K562 (cell line): ENCODE results near the gene CZIB. TPM values are rescaled to one million over a fixed set of nuclear protein-coding genes. Genes with fewer than 3 reads are reported as not detected.
A peak's percentile ranks its signal among the peaks of the same experiment; 100 is the strongest.

Experiments used
- JUND ChIP-seq, 2 experiments: IDR thresholded peaks; 2 replicates in 1 of 2; 3 replicates in 1 of 2; pipeline ENCODE4 v1.6.1; 2011; ENCODE audit warnings: borderline replicate concordance in 2 of 2, low read depth in 2 of 2, low read length in 2 of 2, improper control_type of control experiment in 1 of 2, missing biosample characterization in 1 of 2, missing genetic modification characterization in 1 of 2, missing genetic modification reagents in 1 of 2
- KLF16 ChIP-seq: IDR thresholded peaks from 2 replicates; pipeline ENCODE4 v1.6.1; 2016; ENCODE audit warnings: antibody characterized with exemption
- LCOR ChIP-seq: sonication (generic); formaldehyde crosslinking; IDR thresholded peaks from 2 replicates; pipeline ENCODE4 v1.8.0; 2022; ENCODE audit warnings: mild to moderate bottlenecking, missing genetic modification reagents
- RBBP5 ChIP-seq: fragments of 200-600 bp; sonication (generic); IDR thresholded peaks from 2 replicates; pipeline ENCODE4 v1.6.1; 2012; ENCODE audit warnings: borderline replicate concordance, mild to moderate bottlenecking, low read length, control low read depth, inconsistent platforms; ENCODE audit not compliant: insufficient read depth, poor library complexity, severe bottlenecking
- SAP30 ChIP-seq: fragments of 200-600 bp; sonication (generic); IDR thresholded peaks from 2 replicates; pipeline ENCODE4 v1.6.1; 2012; ENCODE audit warnings: borderline replicate concordance, low read depth, mild to moderate bottlenecking, moderate library complexity, low read length, control low read depth, inconsistent platforms; ENCODE audit not compliant: insufficient read depth, poor library complexity, severe bottlenecking
- TAL1 ChIP-seq: fragments of 450-650 bp; IDR thresholded peaks from 2 replicates; pipeline ENCODE4 v1.6.1; 2016; ENCODE audit warnings: mild to moderate bottlenecking
- TCFL5 ChIP-seq: fragments of 250-450 bp; sonication (Bioruptor Pico); conservative IDR thresholded peaks from 2 replicates; pipeline ENCODE4 v1.6.1; 2021; ENCODE audit warnings: mild to moderate bottlenecking, moderate library complexity, matching md5 sums
- U2AF2 ChIP-seq: fragments of 200-400 bp; formaldehyde crosslinking; optimal IDR thresholded peaks from 2 replicates; pipeline ENCODE3; 2017; ENCODE audit warnings: low read depth, mild to moderate bottlenecking, low read length
- ZFP30 ChIP-seq: fragments of 250-450 bp; sonication (Bioruptor Pico); IDR thresholded peaks from 2 replicates; pipeline ENCODE4 v1.8.0; 2022; ENCODE audit warnings: moderate library complexity, mild to moderate bottlenecking, inconsistent platforms, borderline replicate concordance
- ZNF586 ChIP-seq: fragments of 450-650 bp; formaldehyde crosslinking; conservative IDR thresholded peaks from 2 replicates; pipeline ENCODE4 v1.4.0; 2020; ENCODE audit warnings: mild to moderate bottlenecking, moderate library complexity
- polyA plus RNA-seq, 8 experiments: library from polyadenylated mRNA; depleted of rRNA in 4 of 8; stranded (reverse) in 5 of 8; unstranded in 3 of 8; fragments of >200 nt; fragmentation: Nextera tagmentation in 2 of 8; fragmentation: Illumina TruSeq in 1 of 8; extraction: Ambion mirVana in 2 of 8; extraction: Trizol in 1 of 8; gene quantifications; 2 replicates each; pipeline versions ENCODE4 v1.2.1 to v1.2.3, GENCODE V29; 2011 to 2014; ENCODE audit warnings: inconsistent platforms in 1 of 8, missing spikeins in 1 of 8
- total RNA-seq, 7 experiments: library from RNA; depleted of rRNA in 6 of 7; stranded (reverse); fragments of >200 nt in 6 of 7; fragmentation: Illumina TruSeq in 2 of 7; extraction: Trizol in 2 of 7; gene quantifications; 2 replicates each; pipeline versions ENCODE4 v1.2.1 to v1.2.3, GENCODE V29; 2011 to 2021; ENCODE audit warnings: low replicate concordance in 1 of 7

Gene CZIB
- total and polyA plus RNA-seq, 9 of the 15 experiments (the other 6 are each of a cell fraction or from before 2014, with no cell fraction given) = 52.6 to 111 (median 80.0) TPM

DNA sequence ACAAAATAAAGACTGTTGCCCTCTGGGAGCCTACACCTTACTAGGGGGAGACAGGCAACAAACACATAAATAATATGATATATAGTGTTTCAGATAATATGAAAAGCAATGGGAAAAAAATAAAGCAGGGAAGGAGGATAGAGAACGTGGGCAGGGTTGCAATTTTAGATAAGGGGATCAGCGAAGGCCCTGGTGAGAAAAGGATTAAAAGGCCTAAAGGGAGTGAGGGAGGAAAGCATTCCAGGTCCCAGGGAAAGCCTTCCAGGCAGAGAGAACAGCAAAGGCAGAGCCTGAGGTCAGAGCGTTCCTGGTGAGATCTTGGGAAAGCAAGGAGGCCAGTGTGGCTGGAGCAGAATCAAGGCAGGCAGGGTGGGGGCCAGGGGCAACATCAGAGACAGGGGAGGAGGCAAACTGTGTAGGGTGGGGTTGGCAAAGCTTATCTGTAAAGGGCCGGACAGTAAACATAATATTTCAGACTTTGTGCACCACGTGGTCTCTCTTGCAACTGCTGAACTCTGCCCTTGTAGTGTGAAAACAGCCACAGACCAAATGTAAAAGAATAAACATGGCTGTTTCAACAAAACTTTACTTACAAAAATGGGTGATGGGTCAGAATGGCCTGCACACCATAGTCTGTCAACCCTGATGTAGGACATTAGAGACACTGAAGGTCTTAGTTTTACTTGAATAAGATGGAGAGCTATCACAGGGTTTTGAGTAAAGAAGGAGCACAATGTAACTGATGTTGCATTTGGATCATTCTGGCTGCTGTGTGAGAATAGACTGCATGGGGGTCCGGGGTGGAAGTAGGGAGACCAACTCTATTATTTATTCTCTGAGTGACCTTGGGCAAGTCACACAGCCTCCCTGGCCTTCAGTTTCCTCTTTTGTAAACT lies 37.1 kb downstream of the CZIB start (continued):
- TF ChIP-seq ZFP30 (CRISPR knock-in tag) (no peak), U2AF2 (no peak), JUND (IDR thresholded peaks at IDR 0.05; ENCODE audit: borderline replicate concordance, low read depth, low read length) (no peak), JUND (tag; IDR thresholded peaks at IDR 0.05; ENCODE audit: borderline replicate concordance, low read depth, low read length) (no peak), ZNF586 (no peak), SAP30 (no peak), RBBP5 (peak; percentile 76), TAL1 (peak; percentile 75; the same call in 1 of the 2 replicates), KLF16 (0 out of 2 replicates have a peak, but pooled peaks have one; percentile 26), LCOR (CRISPR knock-in tag) (peak; percentile 47; the same call in 1 of the 2 replicates), TCFL5 (no peak)
